ENCODE data around the gene SMIM23. TPM values are rescaled to one million over a fixed set of nuclear protein-coding genes. Genes with fewer than 3 reads are reported as not detected.

SMIM23 gene
- total RNA-seq, 1 donor from 2014 or later: not detected

- H3K4me1 Mint-ChIP-seq (ENCODE audit: low read depth): peaks cover 10% of the 10 kb centered on the region
- H3K4me3 Mint-ChIP-seq (ENCODE audit: unreplicated experiment): no peak overlapping the region
- peaks cover 6% of the 10 kb centered on the region for H3K27me3 Mint-ChIP-seq (ENCODE audit: low read depth)
- no peak overlapping the region for H3K27ac Mint-ChIP-seq (ENCODE audit: unreplicated experiment)
- H3K36me3 Mint-ChIP-seq (ENCODE audit: low read depth): peaks cover 5% of the 10 kb centered on the region
- TF ChIP-seq, protein P1, sequence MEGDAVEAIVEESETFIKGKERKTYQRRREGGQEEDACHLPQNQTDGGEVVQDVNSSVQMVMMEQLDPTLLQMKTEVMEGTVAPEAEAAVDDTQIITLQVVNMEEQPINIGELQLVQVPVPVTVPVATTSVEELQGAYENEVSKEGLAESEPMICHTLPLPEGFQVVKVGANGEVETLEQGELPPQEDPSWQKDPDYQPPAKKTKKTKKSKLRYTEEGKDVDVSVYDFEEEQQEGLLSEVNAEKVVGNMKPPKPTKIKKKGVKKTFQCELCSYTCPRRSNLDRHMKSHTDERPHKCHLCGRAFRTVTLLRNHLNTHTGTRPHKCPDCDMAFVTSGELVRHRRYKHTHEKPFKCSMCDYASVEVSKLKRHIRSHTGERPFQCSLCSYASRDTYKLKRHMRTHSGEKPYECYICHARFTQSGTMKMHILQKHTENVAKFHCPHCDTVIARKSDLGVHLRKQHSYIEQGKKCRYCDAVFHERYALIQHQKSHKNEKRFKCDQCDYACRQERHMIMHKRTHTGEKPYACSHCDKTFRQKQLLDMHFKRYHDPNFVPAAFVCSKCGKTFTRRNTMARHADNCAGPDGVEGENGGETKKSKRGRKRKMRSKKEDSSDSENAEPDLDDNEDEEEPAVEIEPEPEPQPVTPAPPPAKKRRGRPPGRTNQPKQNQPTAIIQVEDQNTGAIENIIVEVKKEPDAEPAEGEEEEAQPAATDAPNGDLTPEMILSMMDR (IDR thresholded peaks at IDR 0.05): no peak
- DNase-seq (ENCODE audit: low spot score): no peak
- peaks cover 14% of the 10 kb centered on the region for H3K9me3 Mint-ChIP-seq (ENCODE audit: low read depth)
Measured at GRCh38 chr5:171762021-171762608, 23.5 kb upstream of the SMIM23 start.

DNA sequence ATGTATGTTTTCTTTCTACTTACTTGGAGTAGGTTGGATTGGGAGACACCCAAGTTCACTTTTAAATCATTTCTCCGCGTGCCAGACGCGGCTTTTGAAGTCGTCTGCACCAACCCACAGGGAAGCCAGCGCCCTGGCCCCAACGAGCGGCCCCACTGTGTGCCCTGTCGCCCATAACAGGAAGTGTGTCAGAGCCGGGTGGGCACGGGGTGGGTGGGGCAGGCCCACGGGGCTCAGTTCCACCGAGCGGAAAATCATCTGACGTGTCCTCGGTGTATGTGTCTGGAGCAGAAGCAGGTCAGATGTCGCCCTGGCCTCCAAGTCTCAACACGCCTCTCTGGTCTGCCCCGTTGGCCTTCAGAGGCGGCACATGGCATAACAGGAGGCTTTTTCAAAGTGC lies 22.7 kb upstream of the SMIM23 start:
- no peak overlapping the region for H3K27ac Mint-ChIP-seq (ENCODE audit: unreplicated experiment)
- H3K9me3 Mint-ChIP-seq (ENCODE audit: low read depth): peaks cover 22% of the 10 kb centered on the region
- H3K4me1 Mint-ChIP-seq (ENCODE audit: low read depth): peaks cover 7% of the 10 kb centered on the region
- TF ChIP-seq, protein P1 (IDR thresholded peaks at IDR 0.05): no peak
- H3K4me3 Mint-ChIP-seq (ENCODE audit: unreplicated experiment): no peak overlapping the region
- peaks cover 9% of the 10 kb centered on the region for H3K36me3 Mint-ChIP-seq (ENCODE audit: low read depth)
- no peak for DNase-seq (ENCODE audit: low spot score)
- peaks cover 6% of the 10 kb centered on the region for H3K27me3 Mint-ChIP-seq (ENCODE audit: low read depth)

GRCh38 chr5:171764265-171764664 lies 21.4 kb upstream of the SMIM23 start:
- Mint-ChIP-seq H3K4me1 (ENCODE audit: low read depth) (peaks cover 2% of the 10 kb centered on the region), H3K27me3 (ENCODE audit: low read depth) (peaks cover 8% of the 10 kb centered on the region), H3K36me3 (ENCODE audit: low read depth) (peaks cover 9% of the 10 kb centered on the region), H3K4me3 (ENCODE audit: unreplicated experiment) (no peak overlapping the region), H3K27ac (ENCODE audit: unreplicated experiment) (no peak overlapping the region), H3K9me3 (ENCODE audit: low read depth) (peaks cover 22% of the 10 kb centered on the region)
- TF ChIP-seq, protein P1 (IDR thresholded peaks at IDR 0.05): no peak
- DNase-seq (ENCODE audit: low spot score): no peak

GRCh38 chr5:171766875-171767274 lies 18.7 kb upstream of the SMIM23 start:
- H3K27me3 Mint-ChIP-seq (ENCODE audit: low read depth): peaks cover 11% of the 10 kb centered on the region
- H3K27ac Mint-ChIP-seq (ENCODE audit: unreplicated experiment): no peak overlapping the region
- no peak overlapping the region for H3K4me3 Mint-ChIP-seq (ENCODE audit: unreplicated experiment)
- no peaks in the 10 kb centered on the region for H3K4me1 Mint-ChIP-seq (ENCODE audit: low read depth)
- H3K36me3 Mint-ChIP-seq (ENCODE audit: low read depth): peaks cover 9% of the 10 kb centered on the region
- TF ChIP-seq, protein P1 (IDR thresholded peaks at IDR 0.05): no peak
- peaks cover 17% of the 10 kb centered on the region for H3K9me3 Mint-ChIP-seq (ENCODE audit: low read depth)
- no peak for DNase-seq (ENCODE audit: low spot score)

DNA sequence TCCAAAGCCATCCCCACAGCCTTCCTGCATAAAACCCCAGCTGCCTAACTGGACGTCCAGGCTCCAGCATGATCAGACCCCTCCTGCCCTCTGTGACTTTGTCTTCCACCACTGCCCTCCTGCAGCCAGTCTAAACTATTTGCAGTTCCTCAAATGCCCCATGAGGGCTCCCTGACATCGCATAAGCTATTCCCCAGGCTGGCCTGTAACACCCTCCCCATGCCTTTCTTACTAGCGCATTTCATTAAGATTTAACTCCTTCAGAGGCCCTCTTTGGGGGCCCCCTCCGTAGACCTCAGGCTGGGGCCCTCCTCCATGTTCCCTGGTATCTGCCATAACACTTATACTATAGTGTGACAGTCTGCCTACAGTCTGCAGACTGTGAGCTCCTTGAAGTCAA lies 15.5 kb upstream of the SMIM23 start:
- DNase-seq (ENCODE audit: low spot score): no peak
- TF ChIP-seq, protein P1 (IDR thresholded peaks at IDR 0.05): no peak
- H3K9me3 Mint-ChIP-seq (ENCODE audit: low read depth): peaks cover 17% of the 10 kb centered on the region
- no peaks in the 10 kb centered on the region for H3K4me1 Mint-ChIP-seq (ENCODE audit: low read depth)
- H3K4me3 Mint-ChIP-seq (ENCODE audit: unreplicated experiment): no peak overlapping the region
- H3K27me3 Mint-ChIP-seq (ENCODE audit: low read depth): peaks cover 6% of the 10 kb centered on the region
- no peak overlapping the region for H3K27ac Mint-ChIP-seq (ENCODE audit: unreplicated experiment)
- peaks cover 10% of the 10 kb centered on the region for H3K36me3 Mint-ChIP-seq (ENCODE audit: low read depth)

Data from chondrocyte (in vitro differentiated cells).